ENCODE data around the gene IPO9. TPM values are rescaled to one million over a fixed set of nuclear protein-coding genes. Genes with fewer than 3 reads are reported as not detected.

The IPO9 gene
- total RNA-seq, 1 experiment from 2014 or later, result 80.6 TPM

DNA sequence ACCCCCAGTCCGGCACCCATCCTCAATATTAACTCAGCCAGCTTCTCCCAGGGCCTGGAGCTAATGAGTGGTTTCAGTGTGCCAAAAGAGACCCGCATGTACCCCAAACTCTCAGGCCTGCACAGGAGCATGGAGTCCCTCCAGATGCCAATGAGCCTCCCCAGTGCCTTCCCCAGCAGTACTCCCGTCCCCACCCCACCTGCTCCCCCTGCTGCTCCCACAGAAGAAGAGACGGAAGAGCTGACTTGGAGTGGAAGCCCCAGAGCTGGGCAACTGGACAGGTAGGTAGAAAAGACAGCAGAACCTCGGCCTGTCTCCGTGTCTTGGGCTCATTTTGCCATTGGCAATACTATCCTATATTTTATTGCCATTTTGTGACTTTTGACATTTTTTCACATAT is 45.4 kb upstream of the IPO9 start:
- Histone ChIP-seq H4K20me1 (ENCODE audit: insufficient read depth) (no peaks in the 10 kb centered on the region), H3K4me3 (replicated peaks in 1 of 2; ENCODE audit: low read depth in 1 of 2, low read length in 2 of 2) (no peak overlapping the region), H2AFZ (ENCODE audit: low read depth, low read length, poor library complexity, severe bottlenecking) (no peak overlapping the region), H3K27me3 (ENCODE audit: insufficient read depth, low read length) (no peaks in the 10 kb centered on the region), H3K79me2 (ENCODE audit: insufficient read depth, low read length) (no peaks in the 10 kb centered on the region), H3K36me3 (ENCODE audit: control insufficient read depth in 1 of 2, insufficient read depth in 2 of 2, low read length in 2 of 2) (peaks cover 17 to 21% of the 10 kb centered on the region in 2 experiments; a peak in 3 of 4 replicates), H3K4me2 (ENCODE audit: low read length) (no peak overlapping the region), H3K4me1 (ENCODE audit: control insufficient read depth in 1 of 2, insufficient read depth in 2 of 2, low read length in 2 of 2) (no peaks in the 10 kb centered on the region), H3K9ac (ENCODE audit: low read length) (no peak overlapping the region), H3K9me3 (ENCODE audit: control insufficient read depth in 1 of 2, insufficient read depth in 1 of 2, low read depth in 1 of 2, low read length in 2 of 2) (no peaks in the 10 kb centered on the region), H3K27ac (ENCODE audit: low read depth, low read length) (no peak overlapping the region), H3K9me2 (ENCODE audit: insufficient read depth) (no peaks in the 10 kb centered on the region)
- intact Hi-C loops (cut with micrococcal nuclease), result no loop called here
- no TSS peak for BruUV-seq (replicated peaks)
- ChIA-PET RAD21 (ENCODE audit: low non-redundant PET in 1 of 2, low total read pairs in 2 of 2, uncharacterized antibody in 2 of 2, unreplicated experiment in 2 of 2) (interaction anchor here in 1 of 2 experiments (0.6 kb wide), 1 partner anchor 224 kb away, joined by 3 read pairs; no protein-coding TSS in a partner anchor), CTCF (interaction anchor here (0.8 to 1.8 kb wide), 3 partner anchors 9 to 74 kb away, joined by 3 to 6 read pairs (median 4); no protein-coding TSS in a partner anchor), POLR2A (no interaction called here)
- ATAC-seq (0 out of 2 replicates have a peak, but pooled peaks have one; percentile 40), DNase-seq (ENCODE audit: low read depth, low spot score) (no peak)
- TF ChIP-seq, protein P1, sequence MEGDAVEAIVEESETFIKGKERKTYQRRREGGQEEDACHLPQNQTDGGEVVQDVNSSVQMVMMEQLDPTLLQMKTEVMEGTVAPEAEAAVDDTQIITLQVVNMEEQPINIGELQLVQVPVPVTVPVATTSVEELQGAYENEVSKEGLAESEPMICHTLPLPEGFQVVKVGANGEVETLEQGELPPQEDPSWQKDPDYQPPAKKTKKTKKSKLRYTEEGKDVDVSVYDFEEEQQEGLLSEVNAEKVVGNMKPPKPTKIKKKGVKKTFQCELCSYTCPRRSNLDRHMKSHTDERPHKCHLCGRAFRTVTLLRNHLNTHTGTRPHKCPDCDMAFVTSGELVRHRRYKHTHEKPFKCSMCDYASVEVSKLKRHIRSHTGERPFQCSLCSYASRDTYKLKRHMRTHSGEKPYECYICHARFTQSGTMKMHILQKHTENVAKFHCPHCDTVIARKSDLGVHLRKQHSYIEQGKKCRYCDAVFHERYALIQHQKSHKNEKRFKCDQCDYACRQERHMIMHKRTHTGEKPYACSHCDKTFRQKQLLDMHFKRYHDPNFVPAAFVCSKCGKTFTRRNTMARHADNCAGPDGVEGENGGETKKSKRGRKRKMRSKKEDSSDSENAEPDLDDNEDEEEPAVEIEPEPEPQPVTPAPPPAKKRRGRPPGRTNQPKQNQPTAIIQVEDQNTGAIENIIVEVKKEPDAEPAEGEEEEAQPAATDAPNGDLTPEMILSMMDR (IDR thresholded peaks at IDR 0.05 in 2 of 3, conservative IDR thresholded peaks at IDR 0.05 in 1 of 3; ENCODE audit: borderline replicate concordance in 1 of 3, insufficient read depth in 1 of 3, low read depth in 2 of 3, low read length in 2 of 3), result 0 out of 6 replicates have a peak, but pooled peaks of 1 of the 3 experiments have one; percentile 5
- TF ChIP-seq, protein P2, sequence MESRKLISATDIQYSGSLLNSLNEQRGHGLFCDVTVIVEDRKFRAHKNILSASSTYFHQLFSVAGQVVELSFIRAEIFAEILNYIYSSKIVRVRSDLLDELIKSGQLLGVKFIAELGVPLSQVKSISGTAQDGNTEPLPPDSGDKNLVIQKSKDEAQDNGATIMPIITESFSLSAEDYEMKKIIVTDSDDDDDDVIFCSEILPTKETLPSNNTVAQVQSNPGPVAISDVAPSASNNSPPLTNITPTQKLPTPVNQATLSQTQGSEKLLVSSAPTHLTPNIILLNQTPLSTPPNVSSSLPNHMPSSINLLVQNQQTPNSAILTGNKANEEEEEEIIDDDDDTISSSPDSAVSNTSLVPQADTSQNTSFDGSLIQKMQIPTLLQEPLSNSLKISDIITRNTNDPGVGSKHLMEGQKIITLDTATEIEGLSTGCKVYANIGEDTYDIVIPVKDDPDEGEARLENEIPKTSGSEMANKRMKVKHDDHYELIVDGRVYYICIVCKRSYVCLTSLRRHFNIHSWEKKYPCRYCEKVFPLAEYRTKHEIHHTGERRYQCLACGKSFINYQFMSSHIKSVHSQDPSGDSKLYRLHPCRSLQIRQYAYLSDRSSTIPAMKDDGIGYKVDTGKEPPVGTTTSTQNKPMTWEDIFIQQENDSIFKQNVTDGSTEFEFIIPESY (IDR thresholded peaks at IDR 0.05; ENCODE audit: extremely low read depth, insufficient replicate concordance, low read length), result no peak
- TF ChIP-seq RAD21 (IDR thresholded peaks at IDR 0.05; ENCODE audit: low read depth), result peak; percentile 34; the same call in 1 of the 2 replicates

DNA sequence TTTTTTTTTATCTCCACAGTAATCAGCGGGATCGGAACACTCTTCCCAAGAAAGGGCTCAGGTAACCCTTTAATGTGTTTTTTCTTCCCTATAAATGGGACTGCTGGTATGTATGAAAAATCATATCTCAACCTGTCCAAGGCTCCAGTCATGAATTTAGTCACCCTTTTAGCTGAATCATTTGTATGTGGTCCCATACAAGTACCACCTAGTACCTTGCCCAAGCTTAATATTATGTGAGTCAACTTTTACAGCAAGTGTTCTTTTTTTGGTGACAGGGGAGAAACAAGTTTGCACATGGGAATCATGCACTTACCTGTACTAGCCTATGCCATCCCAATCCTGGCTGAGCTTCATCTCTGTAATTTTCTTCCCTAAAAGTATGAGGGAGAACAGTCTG is 43.7 kb upstream of the IPO9 start:
- RAD21 ChIA-PET (ENCODE audit: low non-redundant PET in 1 of 2, low total read pairs in 2 of 2, uncharacterized antibody in 2 of 2, unreplicated experiment in 2 of 2), result no interaction called here
- Histone ChIP-seq H3K4me3 (replicated peaks in 1 of 2; ENCODE audit: low read depth in 1 of 2, low read length in 2 of 2) (no peak overlapping the region), H2AFZ (ENCODE audit: low read depth, low read length, poor library complexity, severe bottlenecking) (no peak overlapping the region), H3K79me2 (ENCODE audit: insufficient read depth, low read length) (no peaks in the 10 kb centered on the region), H3K27ac (ENCODE audit: low read depth, low read length) (no peak overlapping the region), H3K9me2 (ENCODE audit: insufficient read depth) (no peaks in the 10 kb centered on the region), H3K9me3 (ENCODE audit: control insufficient read depth in 1 of 2, insufficient read depth in 1 of 2, low read depth in 1 of 2, low read length in 2 of 2) (no peaks in the 10 kb centered on the region), H4K20me1 (ENCODE audit: insufficient read depth) (no peaks in the 10 kb centered on the region), H3K36me3 (ENCODE audit: control insufficient read depth in 1 of 2, insufficient read depth in 2 of 2, low read length in 2 of 2) (peaks cover 17 to 21% of the 10 kb centered on the region in 2 experiments; a peak in 3 of 4 replicates), H3K27me3 (ENCODE audit: insufficient read depth, low read length) (no peaks in the 10 kb centered on the region), H3K4me2 (ENCODE audit: low read length) (no peak overlapping the region), H3K4me1 (ENCODE audit: control insufficient read depth in 1 of 2, insufficient read depth in 2 of 2, low read length in 2 of 2) (no peaks in the 10 kb centered on the region), H3K9ac (ENCODE audit: low read length) (no peak overlapping the region)
- intact Hi-C loops (cut with micrococcal nuclease), result no loop called here
- no peak for ATAC-seq
- DNase-seq (ENCODE audit: low read depth, low spot score), result no peak
- BruUV-seq (replicated peaks), result no TSS peak
- POLR2A ChIA-PET, result no interaction called here
- CTCF ChIA-PET, result no interaction called here
- no peak for TF ChIP-seq EZH2phosphoT487 (IDR thresholded peaks at IDR 0.05; ENCODE audit: borderline replicate concordance)
- no peak for TF ChIP-seq ATF3 (IDR thresholded peaks at IDR 0.05)
- no peak for TF ChIP-seq ELF1 (IDR thresholded peaks at IDR 0.05; ENCODE audit: borderline replicate concordance, low read depth)
- no peak for TF ChIP-seq CBX3 (IDR thresholded peaks at IDR 0.05; ENCODE audit: low read depth)
- TF ChIP-seq RAD21 (IDR thresholded peaks at IDR 0.05; ENCODE audit: low read depth), result no peak
- no peak for TF ChIP-seq FOSL1 (IDR thresholded peaks at IDR 0.05; ENCODE audit: low read depth)
- TF ChIP-seq SIN3A (IDR thresholded peaks at IDR 0.05; ENCODE audit: low read depth), result no peak
- no peak for TF ChIP-seq TCF7L2 (IDR thresholded peaks at IDR 0.05; ENCODE audit: borderline replicate concordance, extremely low read depth, insufficient read depth, insufficient read length)
- no peak for TF ChIP-seq EGR1 (IDR thresholded peaks at IDR 0.05; ENCODE audit: low read depth)
- TF ChIP-seq MAX (IDR thresholded peaks at IDR 0.05), result no peak
- no peak for TF ChIP-seq POLR2A (IDR thresholded peaks at IDR 0.05; ENCODE audit: borderline replicate concordance, extremely low read depth, insufficient read depth, insufficient read length)
- TF ChIP-seq CEBPB (IDR thresholded peaks at IDR 0.05; ENCODE audit: low read depth), result no peak
- TF ChIP-seq EZH2 (IDR thresholded peaks at IDR 0.05), result no peak
